SU-DHL-6 (cell line): Measurements from ENCODE around the gene YPEL4.

Experiments
- H2AFZ ChIP-seq: fragments of 200-600 bp; sonication (generic); 2 replicates; pipeline ENCODE4 v1.6.1; 2014; ENCODE audit warnings: low read depth, mild to moderate bottlenecking, moderate library complexity, mixed read lengths, antibody characterized with exemption, low read length; ENCODE audit not compliant: severe bottlenecking
- H3F3A ChIP-seq: fragments of 200-600 bp; shearing (Covaris generic); 2 replicates; pipeline ENCODE4 v1.6.0; 2016; ENCODE audit warnings: antibody characterized with exemption, mild to moderate bottlenecking; ENCODE audit not compliant: insufficient read depth
- H3K27ac ChIP-seq: fragments of 200-600 bp; sonication (generic); 2 replicates; pipeline ENCODE4 v1.5.1; 2016; ENCODE audit warnings: low read depth, mild to moderate bottlenecking, low read length, moderate library complexity, mixed read lengths
- H3K27me3 ChIP-seq: fragments of 200-600 bp; sonication (generic), shearing (Covaris generic); 2 replicates; pipeline ENCODE4 v1.6.0; 2014; ENCODE audit warnings: mild to moderate bottlenecking, low read length
- H3K36me3 ChIP-seq: fragments of 200-600 bp; sonication (generic); 2 replicates; pipeline ENCODE4 v1.6.1; 2014; ENCODE audit warnings: mild to moderate bottlenecking, low read length, mixed read lengths
- H3K4me2 ChIP-seq: fragments of 300-600, 200-600 bp; shearing (Covaris generic), sonication (generic); 2 replicates; pipeline ENCODE4 v1.6.0; 2014; ENCODE audit warnings: low read length, low read depth, mild to moderate bottlenecking; ENCODE audit not compliant: poor library complexity, severe bottlenecking
- H3K4me3 ChIP-seq: fragments of 200-600 bp; sonication (generic); 2 replicates; pipeline ENCODE4 v1.5.1; 2014; ENCODE audit warnings: antibody characterized with exemption, low read length, mild to moderate bottlenecking, mixed read lengths; ENCODE audit not compliant: insufficient read depth, poor library complexity, severe bottlenecking
- H3K79me2 ChIP-seq: fragments of 200-600 bp; sonication (generic); 2 replicates; pipeline ENCODE4 v1.6.1; 2014; ENCODE audit warnings: mild to moderate bottlenecking, low read length, moderate library complexity; ENCODE audit not compliant: insufficient read depth
- H3K9ac ChIP-seq: fragments of 200-600 bp; sonication (generic); 2 replicates; pipeline ENCODE4 v1.7.0; 2014; ENCODE audit warnings: mild to moderate bottlenecking, low read length
- H3K9me2 ChIP-seq: fragments of 200-600 bp; sonication (generic); replicated peaks from 2 replicates; pipeline ENCODE4 v1.6.1; 2014; ENCODE audit warnings: low read length; ENCODE audit not compliant: insufficient read depth
- H3K9me3 ChIP-seq: fragments of 200-600 bp; sonication (generic); 2 replicates; pipeline ENCODE4 v1.6.1; 2014; ENCODE audit warnings: low read length, mixed read lengths; ENCODE audit not compliant: insufficient read depth
- H4K20me1 ChIP-seq: fragments of 200-600 bp; sonication (generic); 2 replicates; pipeline ENCODE4 v1.6.1; 2014; ENCODE audit warnings: low read depth, mild to moderate bottlenecking, antibody characterized with exemption, low read length, moderate library complexity, mixed read lengths
- CTCF ChIP-seq: fragments of 200-600 bp; sonication (generic); IDR thresholded peaks from one replicate; pipeline ENCODE4 v1.5.1; 2017; ENCODE audit warnings: antibody characterized with exemption, mild to moderate bottlenecking, low read length, moderate library complexity; ENCODE audit not compliant: insufficient read depth, poor library complexity, severe bottlenecking
- EZH2phosphoT487 ChIP-seq: fragments of 200-600 bp; sonication (generic), shearing (Covaris generic); conservative IDR thresholded peaks from 2 replicates; pipeline ENCODE4 v1.6.1; 2018; ENCODE audit warnings: mild to moderate bottlenecking, antibody characterized with exemption, low read length, moderate library complexity, mixed read lengths

YPEL4 gene

DNA sequence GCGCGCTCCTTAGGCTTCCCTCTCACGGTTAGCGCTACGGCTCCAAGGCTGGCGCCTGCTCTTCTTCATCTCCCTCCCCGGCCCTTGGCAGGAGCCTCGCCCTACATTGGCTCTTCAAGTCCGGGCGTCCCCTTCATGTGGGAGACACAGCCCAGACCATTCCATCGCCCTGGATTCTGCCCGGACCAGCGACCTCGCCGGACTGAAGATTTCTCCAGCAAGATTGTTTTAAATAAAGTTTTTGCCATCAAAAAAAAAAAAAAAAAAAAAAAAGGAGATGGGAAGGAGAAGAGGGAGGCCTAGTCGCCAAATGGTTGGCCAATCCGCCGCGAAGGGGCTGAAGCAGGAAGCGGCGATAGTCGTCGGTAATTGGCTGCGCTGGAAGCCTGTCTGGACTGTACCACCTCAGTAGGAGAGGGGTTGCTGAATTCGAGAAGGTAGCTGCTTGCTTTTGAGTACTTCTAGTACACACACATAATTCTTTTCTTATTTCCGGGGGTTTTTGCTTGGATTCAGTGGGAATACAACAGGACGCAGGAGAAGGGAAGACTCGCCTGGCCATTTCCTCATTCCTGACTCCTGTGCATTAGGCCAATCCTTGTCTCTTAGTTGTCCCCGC, 17.5 kb upstream of the YPEL4 start:
- Histone ChIP-seq H3K36me3 (no peaks in the 10 kb centered on the region; the same call in 1 of the 2 replicates), H3K9me2 (no peaks in the 10 kb centered on the region), H3F3A (peaks cover 14% of the 10 kb centered on the region), H3K27me3 (no peaks in the 10 kb centered on the region), H3K27ac (peak overlapping the region; percentile 82), H2AFZ (peak overlapping the region; percentile 66), H3K4me2 (peak overlapping the region; percentile 70), H3K79me2 (peaks cover 43% of the 10 kb centered on the region), H4K20me1 (peaks cover 19% of the 10 kb centered on the region), H3K9me3 (no peaks in the 10 kb centered on the region), H3K9ac (peak overlapping the region; percentile 94), H3K4me3 (peak overlapping the region; percentile 72)
- TF ChIP-seq EZH2phosphoT487 = no peak
- TF ChIP-seq CTCF = no peak

DNA sequence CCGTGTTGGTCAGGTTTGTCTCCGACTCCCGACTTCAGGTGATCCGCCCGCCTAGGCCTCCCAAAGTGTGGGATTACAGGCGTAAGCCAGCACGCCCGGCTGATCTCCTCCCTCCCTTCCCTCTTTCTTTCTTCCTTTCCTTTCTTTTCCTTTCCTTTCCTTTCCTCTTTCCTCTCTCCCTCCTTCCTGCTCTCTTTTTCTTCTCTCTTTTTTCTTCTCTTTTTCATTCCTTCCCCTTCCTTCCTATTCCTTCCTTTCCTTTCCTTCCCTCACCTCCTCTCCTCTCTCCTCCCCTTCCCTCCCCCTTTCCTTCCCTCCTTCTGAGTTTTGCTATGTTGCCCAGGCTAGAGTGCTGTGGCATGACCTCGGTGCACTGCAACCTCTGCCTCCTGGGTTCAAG, 14.3 kb upstream of the YPEL4 start:
- peaks cover 19% of the 10 kb centered on the region for H3K36me3 ChIP-seq
- no peaks in the 10 kb centered on the region for H3K9me2 ChIP-seq
- no peak overlapping the region for H3K4me3 ChIP-seq
- peaks cover 14% of the 10 kb centered on the region for H3F3A ChIP-seq
- H4K20me1 ChIP-seq = no peaks in the 10 kb centered on the region
- no peak overlapping the region for H3K9ac ChIP-seq
- H3K9me3 ChIP-seq = no peaks in the 10 kb centered on the region
- TF ChIP-seq EZH2phosphoT487 (no peak), CTCF (no peak)
- H3K27ac ChIP-seq = no peak overlapping the region
- no peak overlapping the region for H3K4me2 ChIP-seq
- H3K27me3 ChIP-seq = no peaks in the 10 kb centered on the region
- no peak overlapping the region for H2AFZ ChIP-seq
- peaks cover 18% of the 10 kb centered on the region for H3K79me2 ChIP-seq

DNA sequence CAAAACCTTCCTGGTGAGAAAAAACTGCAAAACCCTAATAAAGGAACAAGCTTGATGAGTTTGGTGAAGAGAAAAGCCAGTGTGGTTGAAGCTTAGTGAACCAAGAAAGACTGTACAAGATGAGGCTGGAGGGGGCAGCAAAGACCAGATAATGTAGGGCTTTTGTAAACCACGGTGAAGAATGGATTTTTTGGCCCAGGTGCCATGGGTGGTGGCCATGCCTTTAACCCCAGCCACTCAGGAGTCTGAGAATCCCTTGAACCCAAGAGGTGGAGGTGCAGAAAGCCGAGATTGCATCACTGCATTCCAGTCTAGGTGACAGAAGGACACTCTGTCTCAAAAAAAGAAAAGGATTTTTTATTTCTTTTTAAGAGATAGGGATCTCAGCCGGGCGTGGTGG, 13.2 kb upstream of the YPEL4 start:
- TF ChIP-seq EZH2phosphoT487 (no peak), CTCF (no peak)
- H4K20me1 ChIP-seq = no peaks in the 10 kb centered on the region
- no peak overlapping the region for H3K9ac ChIP-seq

More for the DNA sequence above, 13.2 kb upstream of the YPEL4 start:
- H2AFZ ChIP-seq = no peak overlapping the region
- no peaks in the 10 kb centered on the region for H3K9me2 ChIP-seq
- no peaks in the 10 kb centered on the region for H3K9me3 ChIP-seq
- no peak overlapping the region for H3K4me2 ChIP-seq
- no peak overlapping the region for H3K4me3 ChIP-seq
- H3K79me2 ChIP-seq = peaks cover 19% of the 10 kb centered on the region
- H3K27ac ChIP-seq = no peak overlapping the region
- peaks cover 14% of the 10 kb centered on the region for H3F3A ChIP-seq
- peaks cover 19% of the 10 kb centered on the region for H3K36me3 ChIP-seq
- no peaks in the 10 kb centered on the region for H3K27me3 ChIP-seq
